Adrenal gland (tissue), 12 donors: ENCODE results near the gene TSSK2. TPM values are rescaled to one million over a fixed set of nuclear protein-coding genes. Genes with fewer than 3 reads are reported as not detected.

ENCODE experiments used
- DNase-seq, 7 donors: peaks; one replicate each; pipeline ENCODE4 v3.0.0-alpha.2; 2019 to 2020
- H3K27ac ChIP-seq, 5 donors: fragments of 200-600 bp; sonication (generic) in 4 of 5; 1 replicate in 3 of 5; 2 replicates in 2 of 5; pipeline versions ENCODE4 v1.5.1 to v1.8.0; 2016 to 2020; ENCODE audit warnings: mild to moderate bottlenecking in 1 of 5
- H3K27me3 ChIP-seq: fragments of 200-600 bp; 2 replicates; pipeline ENCODE4 v1.8.0; 2021
- H3K36me3 ChIP-seq, 2 donors: fragments of 200-600 bp; replicated peaks in 1 of 2; 1 replicate in 1 of 2; 2 replicates in 1 of 2; pipeline versions ENCODE4 v1.5.1 to v1.8.0; 2018 to 2022
- H3K4me1 ChIP-seq, 2 donors: fragments of 200-600 bp; replicated peaks in 1 of 2; 1 replicate in 1 of 2; 2 replicates in 1 of 2; pipeline versions ENCODE4 v1.5.1 to v1.8.0; 2018 to 2021
- H3K4me3 ChIP-seq, 4 donors: fragments of 200-600 bp; sonication (generic) in 3 of 4; one replicate each; pipeline ENCODE4 v1.5.1; 2016 to 2018
- H3K9me3 ChIP-seq, 3 donors: fragments of 200-600 bp; sonication (generic) in 1 of 3; replicated peaks in 1 of 3; 1 replicate in 2 of 3; 2 replicates in 1 of 3; pipeline versions ENCODE4 v1.5.1 to v1.8.0; 2016 to 2021
- CTCF ChIP-seq, 6 experiments: fragments of 450-650 bp in 4 of 6; fragments of 200-600 bp in 2 of 6; sonication (generic) in 1 of 6; IDR thresholded peaks; 1 replicate in 5 of 6; 2 replicates in 1 of 6; pipeline versions ENCODE4 v1.5.1 to v1.8.0; 2016 to 2021; ENCODE audit warnings: antibody characterized with exemption in 6 of 6, mild to moderate bottlenecking in 2 of 6, moderate library complexity in 1 of 6
- POLR2A ChIP-seq, 2 donors: fragments of 450-650 bp; IDR thresholded peaks; one replicate each; pipeline ENCODE4 v1.6.1; 2017; ENCODE audit warnings: antibody characterized with exemption in 2 of 2, mild to moderate bottlenecking in 2 of 2, moderate library complexity in 1 of 2
- WGBS, 4 donors: extraction: QIAGEN DNeasy Blood & Tissue Kit in 2 of 4; methylation state at CpG; one replicate each; pipeline versions ENCODE4 v1.1.5 to v1.1.7; 2013 to 2017; 5-methylcytosine and 5-hydroxymethylcytosine counted together
- intact Hi-C, 2 donors: fragments of 100-400 bp; cut with DNase I; formaldehyde crosslinking; loops; one replicate each; pipeline versions ENCODE4 v1.14.1 to v1.15.0; 2022 to 2023
- polyA plus RNA-seq, 3 donors: library from polyadenylated mRNA; stranded (reverse); fragments of 200-250 nt in 2 of 3; fragments of 350-450 nt in 1 of 3; fragmentation: Illumina TruSeq in 1 of 3; extraction: RNeasy Lipid Tissue Mini Kit (QIAGEN cat#74804) in 1 of 3; gene quantifications; one replicate each; pipeline ENCODE4 v1.2.3, GENCODE V29; 2013 to 2014
- total RNA-seq, 9 donors: library from RNA; depleted of rRNA in 4 of 9; stranded (reverse); fragments of >200 nt in 4 of 9; fragments of 120-200 nt in 1 of 9; fragmentation: NEBNext Ultra II Directional in 1 of 9; extraction: Animal tissue kit (Norgen Biotek cat#: 25700) in 1 of 9; gene quantifications; one replicate each; pipeline versions ENCODE4 v1.1.0 to v1.2.4, GENCODE V29; 2013 to 2023
- donor health status: healthy with polysubstance abuse.
- donor health status: Bipolar disorder and iron deficiency.
- donor health status: DM: yes; HTN: yes; CAD: no.
- donor health status: DM: no; HTN: no; CAD: no.
- donor health status: DM: no; HTN: no; CAD: no.
- donor health status: DM: yes; HTN: yes; CAD: no.

The TSSK2 gene
- total and polyA plus RNA-seq, 12 donors: 0.06 to 0.32 TPM; not detected in 10

DNA sequence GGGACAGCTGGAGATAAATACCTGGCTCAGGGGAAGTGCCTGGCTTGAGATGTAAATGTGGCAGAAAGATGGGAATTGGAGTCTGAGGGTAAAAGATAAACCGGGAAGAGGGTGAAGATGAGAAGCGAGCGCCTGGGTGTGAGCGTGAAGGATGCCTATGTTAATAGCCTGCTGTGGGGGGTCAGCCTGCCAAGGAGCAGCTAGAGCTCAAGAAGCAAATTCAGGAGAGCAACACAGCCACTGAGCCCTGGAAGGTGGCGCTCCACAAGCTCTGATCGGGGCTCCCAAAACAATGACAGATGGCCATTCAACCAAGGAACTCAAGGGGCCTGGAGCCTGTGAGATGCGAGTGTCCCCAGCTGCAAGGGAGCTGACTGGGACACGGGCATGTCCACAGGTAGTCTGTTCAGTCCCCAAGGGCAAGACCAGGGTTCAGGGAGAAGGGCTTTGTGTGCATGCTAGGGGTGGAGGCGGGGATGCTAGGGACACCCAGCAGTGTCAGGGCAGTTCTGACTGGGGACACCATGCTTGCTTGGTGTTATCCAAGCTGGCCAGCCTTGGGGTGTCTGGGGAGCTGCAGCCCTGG lies 16.2 kb downstream of the TSSK2 start:
- H3K4me3 ChIP-seq: no peak overlapping the region
- intact Hi-C loops: loop anchor here in 1 of 2 donors (10.0 kb wide), 1 partner anchor 488 kb away; no protein-coding TSS in a partner anchor
- H3K27me3 ChIP-seq: peaks cover 40% of the 10 kb centered on the region
- DNase-seq: no peak
- peaks cover 7 to 14% of the 10 kb centered on the region in 2 donors for H3K4me1 ChIP-seq
- no peaks in the 10 kb centered on the region for H3K9me3 ChIP-seq
- TF ChIP-seq CTCF (IDR thresholded peaks at IDR 0.05) (no peak), POLR2A (IDR thresholded peaks at IDR 0.05) (no peak)
- peaks cover 0 to 5% of the 10 kb centered on the region in 2 donors for H3K36me3 ChIP-seq
- WGBS, 4 donors: 19 to 42% (median 33%) methylated on average over 6 to 9 of the region's 9 CpGs
- H3K27ac ChIP-seq: no peak overlapping the region

GRCh38 chr22:19148417-19149046 lies 17.4 kb downstream of the TSSK2 start:
- WGBS, 4 donors: 30 to 59% (median 32%) methylated on average over 8 to 33 of the region's 33 CpGs
- H3K27ac ChIP-seq: no peak overlapping the region
- TF ChIP-seq POLR2A (IDR thresholded peaks at IDR 0.05) (no peak), CTCF (IDR thresholded peaks at IDR 0.05) (no peak)
- no peak overlapping the region for H3K4me3 ChIP-seq
- peaks cover 4 to 10% of the 10 kb centered on the region in 2 donors for H3K4me1 ChIP-seq
- intact Hi-C loops: loop anchor here in 1 of 2 donors (10.0 kb wide), 1 partner anchor 486 kb away; no protein-coding TSS in a partner anchor
- no peaks in the 10 kb centered on the region for H3K36me3 ChIP-seq
- DNase-seq: no peak
- H3K9me3 ChIP-seq: no peaks in the 10 kb centered on the region
- peaks cover 41% of the 10 kb centered on the region for H3K27me3 ChIP-seq

- Histone ChIP-seq H3K9me3 (no peaks in the 10 kb centered on the region), H3K4me1 (peaks cover 0 to 5% of the 10 kb centered on the region in 2 donors), H3K4me3 (no peak overlapping the region), H3K27me3 (peaks cover 41% of the 10 kb centered on the region), H3K36me3 (no peaks in the 10 kb centered on the region), H3K27ac (no peak overlapping the region)
- intact Hi-C loops: loop anchor here in 1 of 2 donors (10.0 kb wide), 1 partner anchor 486 kb away; no protein-coding TSS in a partner anchor
- no peak for DNase-seq
- WGBS, 4 donors: 1 to 4% (median 3%) methylated on average over 5 to 92 of the region's 92 CpGs
- TF ChIP-seq CTCF (IDR thresholded peaks at IDR 0.05) (no peak), POLR2A (IDR thresholded peaks at IDR 0.05) (no peak)
Observed at GRCh38 chr22:19149047-19149883, 18.2 kb downstream of the TSSK2 start.

DNA sequence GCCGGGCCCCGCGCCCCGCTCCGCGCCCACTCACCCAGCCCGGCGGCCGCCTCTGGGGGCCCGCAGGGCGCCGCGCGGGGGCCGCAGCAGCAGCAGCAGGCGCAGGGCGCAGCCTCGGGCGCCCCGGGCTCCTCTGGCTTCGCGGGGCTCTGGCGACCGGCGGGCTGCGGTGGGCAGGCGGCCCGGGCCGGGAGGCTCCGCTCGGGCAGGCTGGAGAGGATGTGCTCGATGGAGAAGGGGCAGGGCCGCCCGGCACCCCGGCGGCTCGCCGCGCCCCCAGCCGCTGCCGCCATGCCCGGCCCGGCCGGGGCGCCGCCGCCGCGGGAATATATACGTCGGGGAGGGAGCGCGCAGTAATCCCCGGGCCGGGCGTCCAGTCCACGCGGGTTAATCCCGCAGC lies 18.9 kb downstream of the TSSK2 start, which contains the start of gene GSC2:
TSS of gene GSC2 (minus strand) at position 302 of the 400 bp plus-strand sequence. CDS start at position 293, 9 bp downstream.
- DNase-seq: no peak
- WGBS, 4 donors: 1 to 4% (median 2%) methylated on average over 11 to 59 of the region's 59 CpGs; no CpG with 5 or more reads in 1 of the 4 donors
- Histone ChIP-seq H3K4me1 (peaks cover 0 to 5% of the 10 kb centered on the region in 2 donors), H3K9me3 (no peaks in the 10 kb centered on the region), H3K27ac (no peak within 1 kb of the TSS), H3K27me3 (peaks cover 41% of the 10 kb centered on the region), H3K4me3 (no peak within 1 kb of the TSS), H3K36me3 (no peaks in the 10 kb centered on the region)
- intact Hi-C loops: loop anchor here in 1 of 2 donors (10.0 kb wide), 1 partner anchor 485 kb away; no protein-coding TSS in a partner anchor
- no peak for TF ChIP-seq CTCF (IDR thresholded peaks at IDR 0.05)
- TF ChIP-seq POLR2A (IDR thresholded peaks at IDR 0.05): no peak
